Hypothalamus (tissue), 51 donors: ENCODE data around the gene CTBP2.

Source experiments
- DNase-seq, 51 donors: peaks; one replicate each; lab custom pipeline; 2025; lab: John Stamatoyannopoulos, UW

The CTBP2 gene

GRCh38 chr10:124963866-124964720, 196.3 kb downstream of the CTBP2 start:
- DNase-seq, result no peak

- no peak for DNase-seq
Observed at GRCh38 chr10:124962421-124962820, 197.9 kb downstream of the CTBP2 start.

DNA sequence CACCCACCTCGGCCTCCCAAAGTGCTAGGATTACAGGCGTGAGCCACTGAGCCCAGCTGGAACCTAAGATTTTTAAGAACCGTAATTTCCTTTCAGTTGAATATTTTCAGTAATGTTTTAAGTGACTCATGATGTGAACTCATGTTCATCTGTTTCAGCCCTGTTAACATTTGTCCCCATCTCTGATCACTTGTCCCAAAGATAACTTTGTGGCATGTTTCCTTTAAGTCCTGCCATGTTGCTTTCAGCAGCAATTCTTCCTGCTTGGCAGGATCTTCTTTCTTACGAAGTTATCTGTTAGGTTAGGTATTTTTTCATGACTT, 199.2 kb downstream of the CTBP2 start:
- no peak for DNase-seq

DNA sequence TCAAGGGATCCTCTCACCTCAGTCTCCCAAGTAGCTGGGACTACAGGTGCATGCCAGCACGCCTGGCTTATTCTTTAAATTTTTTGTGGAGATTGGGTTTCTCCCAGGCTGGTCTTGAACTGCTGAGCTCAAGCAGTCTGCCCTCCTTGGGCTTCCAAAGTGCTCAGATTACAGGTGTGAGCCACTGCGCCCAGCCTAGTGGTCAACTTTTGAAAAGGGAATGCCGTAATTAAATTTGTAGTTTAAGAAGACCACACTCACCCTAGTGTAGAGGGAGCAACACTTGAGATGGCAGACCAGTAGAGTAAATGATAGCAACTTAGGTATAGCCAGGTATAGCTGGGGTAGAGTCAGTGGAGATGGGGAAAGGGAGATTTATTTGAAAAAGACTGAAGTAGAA, 200.8 kb downstream of the CTBP2 start:
- no peak for DNase-seq

DNA sequence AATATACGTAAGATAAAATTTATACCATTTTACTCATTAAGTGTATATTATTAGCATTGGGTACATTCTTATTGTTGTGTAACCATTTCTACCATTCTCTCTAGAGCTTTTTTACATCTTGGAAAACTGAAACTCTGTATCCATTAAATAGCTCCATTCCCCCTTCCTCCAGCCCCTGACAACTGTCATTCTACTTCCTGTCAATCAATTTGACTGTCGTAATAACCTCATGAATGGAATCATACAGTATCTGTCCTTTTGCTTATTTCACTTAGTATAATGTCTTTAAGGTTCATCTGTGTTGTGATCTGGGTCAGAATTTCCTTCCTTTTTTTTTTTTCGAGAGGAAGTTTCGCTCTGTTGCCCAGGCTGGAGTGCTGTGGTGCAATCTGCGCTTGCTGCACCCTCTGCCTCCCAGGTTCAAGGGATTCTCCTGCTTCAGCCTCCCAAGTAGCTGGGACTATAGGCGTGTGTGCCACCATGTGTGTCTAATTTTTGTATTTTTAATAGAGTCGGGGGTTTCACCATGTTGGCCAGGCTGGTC, 202.9 kb downstream of the CTBP2 start:
- no peak for DNase-seq

- DNase-seq, result no peak
Observed at GRCh38 chr10:124956764-124957163, 203.6 kb downstream of the CTBP2 start.

- no peak for DNase-seq
Observed at GRCh38 chr10:124955868-124956267, 204.5 kb downstream of the CTBP2 start.

GRCh38 chr10:124955243-124955642, 205.1 kb downstream of the CTBP2 start:
- no peak for DNase-seq

GRCh38 chr10:124953421-124953820, 206.9 kb downstream of the CTBP2 start:
- DNase-seq, result no peak

- DNase-seq, result no peak
Observed at GRCh38 chr10:124952123-124952522, 208.2 kb downstream of the CTBP2 start.

- DNase-seq, result no peak
Observed at GRCh38 chr10:124949543-124949942, 210.8 kb downstream of the CTBP2 start.

- no peak for DNase-seq
Observed at GRCh38 chr10:124946945-124947344, 213.4 kb downstream of the CTBP2 start.

DNA sequence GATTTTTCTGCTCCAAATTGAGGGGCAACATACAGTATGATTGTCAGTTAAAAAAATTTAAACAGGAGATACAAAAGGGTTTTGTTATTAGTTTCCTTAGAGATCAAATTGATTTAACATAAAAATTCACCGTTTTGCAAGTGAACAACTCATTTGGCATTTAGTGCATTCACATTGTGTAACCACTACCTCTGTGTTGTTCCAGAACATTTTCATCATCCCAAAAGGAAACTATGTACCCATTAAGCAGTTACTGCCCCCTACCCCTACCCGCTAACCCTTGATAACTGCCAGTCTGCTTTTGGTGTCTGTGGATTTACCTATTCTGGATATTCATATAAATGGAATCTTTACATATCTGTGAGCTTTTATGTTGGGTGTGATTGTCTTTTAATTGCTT, 215.4 kb downstream of the CTBP2 start:
- no peak for DNase-seq

GRCh38 chr10:124943301-124944092, 216.9 kb downstream of the CTBP2 start:
- DNase-seq, result no peak

DNA sequence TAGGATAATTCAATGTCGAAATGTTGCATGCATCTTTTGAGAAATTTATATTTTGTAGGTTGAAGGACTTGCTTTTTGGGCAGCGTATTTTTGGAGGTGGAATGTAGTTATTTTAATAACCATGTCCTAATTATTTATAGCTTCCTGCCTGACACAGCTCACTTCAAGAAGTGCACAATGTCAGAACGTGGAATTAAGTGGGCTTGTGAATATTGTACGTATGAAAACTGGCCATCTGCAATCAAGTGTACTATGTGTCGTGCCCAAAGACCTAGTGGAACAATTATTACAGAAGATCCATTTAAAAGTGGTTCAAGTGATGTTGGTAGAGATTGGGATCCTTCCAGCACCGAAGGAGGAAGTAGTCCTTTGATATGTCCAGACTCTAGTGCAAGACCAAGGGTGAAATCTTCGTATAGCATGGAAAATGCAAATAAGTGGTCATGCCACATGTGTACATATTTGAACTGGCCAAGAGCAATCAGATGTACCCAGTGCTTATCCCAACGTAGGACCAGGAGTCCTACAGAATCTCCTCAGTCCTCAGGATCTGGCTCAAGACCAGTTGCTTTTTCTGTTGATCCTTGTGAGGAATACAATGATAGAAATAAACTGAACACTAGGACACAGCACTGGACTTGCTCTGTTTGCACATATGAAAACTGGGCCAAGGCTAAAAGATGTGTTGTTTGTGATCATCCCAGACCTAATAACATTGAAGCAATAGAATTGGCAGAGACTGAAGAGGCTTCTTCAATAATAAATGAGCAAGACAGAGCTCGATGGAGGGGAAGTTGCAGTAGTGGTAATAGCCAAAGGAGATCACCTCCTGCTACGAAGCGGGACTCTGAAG, 217.8 kb downstream of the CTBP2 start:
- peak in 1 of 51 donors; percentile 5 for DNase-seq

GRCh38 chr10:124941823-124942222, 218.5 kb downstream of the CTBP2 start, which contains the start of gene ZRANB1:
Gene ZRANB1, plus strand, starts transcription at chr10:124942123. Its CDS starts 371 bp downstream, at chr10:124942494.
- DNase-seq, result no peak

- no peak for DNase-seq
Observed at GRCh38 chr10:124939290-124939689, 221.1 kb downstream of the CTBP2 start.

DNA sequence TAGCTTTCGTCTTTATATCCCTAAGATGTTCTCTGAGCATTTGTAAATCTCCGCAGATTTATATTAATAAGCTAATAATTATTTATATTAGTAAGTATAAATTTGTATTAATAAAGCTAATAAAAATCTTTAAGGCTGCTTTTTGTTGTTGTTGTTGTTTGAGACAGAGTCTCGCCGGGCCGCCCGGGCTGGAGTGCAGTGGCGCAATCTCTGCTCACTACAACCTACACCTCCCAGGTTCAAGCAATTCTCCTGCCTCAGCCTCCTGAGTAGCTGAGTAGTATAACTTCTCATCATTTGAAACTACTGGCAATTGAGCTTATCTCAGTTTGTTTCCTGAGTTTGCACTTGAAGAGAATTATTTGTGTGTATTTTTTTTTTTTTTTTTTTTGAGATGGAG, 223.6 kb downstream of the CTBP2 start:
- DNase-seq, result no peak

DNA sequence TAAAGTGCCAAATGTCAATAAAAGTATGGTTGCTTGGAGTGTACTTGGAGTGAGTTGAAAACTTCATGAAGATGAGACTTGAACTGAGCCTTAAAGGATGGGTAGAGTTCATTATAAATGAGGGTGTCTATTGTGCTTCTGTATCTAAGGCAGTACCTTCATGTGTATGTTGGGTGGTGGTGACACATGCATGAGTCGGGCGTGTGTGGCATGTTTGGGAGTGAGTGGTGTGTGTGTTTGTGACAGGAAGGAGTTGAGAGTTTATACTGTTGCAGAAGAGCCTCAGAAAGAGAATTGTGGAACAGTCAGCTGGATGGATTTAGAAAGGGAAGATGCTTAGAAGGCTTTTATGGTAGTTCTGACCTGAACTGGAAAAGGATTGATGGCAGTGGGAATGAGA, 224.4 kb downstream of the CTBP2 start:
- DNase-seq, result no peak
